Fibroblast of lung (primary cell): ENCODE results near the gene NR5A1. TPM values are rescaled to one million over a fixed set of nuclear protein-coding genes. Genes with fewer than 3 reads are reported as not detected.

Experiments used
- DNase-seq, 2 donors: peaks; one replicate each; pipeline versions ENCODE4 v3.0.0 to v3.0.0-alpha.2; 2010; ENCODE audit warnings: low read depth in 2 of 2
- H2AFZ ChIP-seq: 2 replicates; pipeline ENCODE4 v1.5.1; 2012; ENCODE audit warnings: low read length, control low read depth, inconsistent platforms
- H3K27ac ChIP-seq: 2 replicates; pipeline ENCODE4 v1.5.1; 2011; ENCODE audit warnings: low read length, control low read depth; ENCODE audit not compliant: insufficient read depth
- H3K27me3 ChIP-seq: 2 replicates; pipeline ENCODE4 v1.5.1; 2011; ENCODE audit warnings: mild to moderate bottlenecking, low read length; ENCODE audit not compliant: control insufficient read depth, insufficient read depth
- H3K36me3 ChIP-seq: 2 replicates; pipeline ENCODE4 v1.5.1; 2011; ENCODE audit warnings: low read length; ENCODE audit not compliant: control insufficient read depth, insufficient read depth
- H3K4me1 ChIP-seq: 2 replicates; pipeline ENCODE4 v1.5.1; 2011; ENCODE audit warnings: low read length; ENCODE audit not compliant: control insufficient read depth, insufficient read depth; ENCODE audit errors: extremely low read depth
- H3K4me2 ChIP-seq: 2 replicates; pipeline ENCODE4 v1.5.1; 2011; ENCODE audit warnings: low read length, control low read depth; ENCODE audit not compliant: insufficient read depth; ENCODE audit errors: extremely low read depth
- H3K4me3 ChIP-seq, 4 experiments: fragments of 200-600 bp in 1 of 4; sonication (generic) in 1 of 4; replicated peaks in 1 of 4; 2 replicates each; pipeline ENCODE4 v1.5.1; 2011 to 2016; ENCODE audit warnings: low read length in 4 of 4, low read depth in 3 of 4, mild to moderate bottlenecking in 3 of 4, control low read depth in 2 of 4, inconsistent platforms in 1 of 4, mixed read lengths in 1 of 4; ENCODE audit not compliant: insufficient read depth in 1 of 4; ENCODE audit errors: control extremely low read depth in 1 of 4
- H3K79me2 ChIP-seq: 2 replicates; pipeline ENCODE4 v1.5.1; 2012; ENCODE audit warnings: mild to moderate bottlenecking, low read length, inconsistent platforms; ENCODE audit not compliant: control insufficient read depth, insufficient read depth
- H3K9ac ChIP-seq: 2 replicates; pipeline ENCODE4 v1.5.1; 2011; ENCODE audit warnings: mild to moderate bottlenecking, low read length, control low read depth; ENCODE audit not compliant: insufficient read depth
- H3K9me3 ChIP-seq: 2 replicates; pipeline ENCODE4 v1.5.1; 2012; ENCODE audit warnings: low read depth, low read length; ENCODE audit not compliant: control insufficient read depth, insufficient read depth
- H4K20me1 ChIP-seq: 2 replicates; pipeline ENCODE4 v1.5.1; 2011; ENCODE audit warnings: low read length; ENCODE audit not compliant: control insufficient read depth, insufficient read depth; ENCODE audit errors: extremely low read depth
- CTCF ChIP-seq, 2 donors: IDR thresholded peaks in 1 of 2; conservative IDR thresholded peaks in 1 of 2; 1 replicate in 1 of 2; 2 replicates in 1 of 2; pipeline ENCODE4 v1.5.1; 2011 to 2012; ENCODE audit warnings: low read length in 2 of 2, control low read depth in 1 of 2, inconsistent platforms in 1 of 2, low read depth in 1 of 2, mild to moderate bottlenecking in 1 of 2
- EZH2 ChIP-seq: IDR thresholded peaks from 2 replicates; pipeline ENCODE4 v1.5.1; 2012; ENCODE audit warnings: low read length, control low read depth, mild to moderate bottlenecking; ENCODE audit errors: missing control alignments
- polyA plus RNA-seq, 2 donors: library from polyadenylated mRNA; depleted of rRNA in 1 of 2; stranded (reverse) in 1 of 2; unstranded in 1 of 2; fragments of >200 nt; gene quantifications; 2 replicates each; pipeline ENCODE4 v1.2.1, GENCODE V29; 2011 to 2012; ENCODE audit warnings: missing spikeins in 1 of 2
- total RNA-seq: library from RNA; depleted of rRNA; stranded (reverse); fragments of >200 nt; gene quantifications from 2 replicates; pipeline ENCODE4 v1.2.1, GENCODE V29; 2014

Gene NR5A1
- total and polyA plus RNA-seq, 2 donors (not counting 1 experiment from before 2014, with no cell fraction given): not detected

DNA sequence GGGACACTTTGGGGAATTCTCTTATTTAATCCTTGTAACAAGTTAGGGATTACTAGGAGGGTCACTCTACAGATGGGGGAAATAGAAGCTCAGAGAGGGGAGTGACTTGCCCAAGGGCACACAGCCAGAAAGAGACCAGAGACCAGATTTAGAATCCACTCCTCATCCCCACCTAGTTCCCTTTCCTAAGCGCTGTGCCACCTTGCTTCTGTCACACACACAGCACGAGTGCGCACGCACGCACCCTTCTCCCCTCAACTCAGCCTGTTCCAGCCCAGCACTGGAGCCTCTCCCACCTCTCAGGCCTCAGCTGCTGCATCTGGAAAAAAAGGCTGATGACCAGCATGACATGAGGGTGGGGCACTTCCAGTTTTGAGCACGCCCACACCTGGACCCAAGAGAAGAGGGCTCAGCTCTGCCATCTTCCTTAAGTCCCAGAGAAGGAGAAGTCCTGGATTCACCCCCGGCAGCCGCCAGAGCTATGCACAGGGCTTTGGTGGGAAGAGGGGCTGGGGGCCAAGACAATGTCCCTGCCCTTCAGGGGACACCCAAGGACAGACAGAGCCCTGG lies 18.5 kb downstream of the NR5A1 start:
- Histone ChIP-seq H4K20me1 (no peaks in the 10 kb centered on the region), H3K9me3 (no peaks in the 10 kb centered on the region), H3K4me1 (no peaks in the 10 kb centered on the region), H3K36me3 (no peaks in the 10 kb centered on the region), H3K79me2 (no peaks in the 10 kb centered on the region), H3K27ac (no peak overlapping the region), H3K4me2 (no peak overlapping the region), H3K4me3 (no peak overlapping the region), H2AFZ (no peak overlapping the region), H3K27me3 (peaks cover 22% of the 10 kb centered on the region), H3K9ac (no peak overlapping the region)
- TF ChIP-seq CTCF (conservative IDR thresholded peaks at IDR 0.05 in 1 of 2, IDR thresholded peaks at IDR 0.05 in 1 of 2; ENCODE audit: low read depth in 1 of 2, low read length in 2 of 2) (no peak), EZH2 (no peak)
- no peak for DNase-seq

DNA sequence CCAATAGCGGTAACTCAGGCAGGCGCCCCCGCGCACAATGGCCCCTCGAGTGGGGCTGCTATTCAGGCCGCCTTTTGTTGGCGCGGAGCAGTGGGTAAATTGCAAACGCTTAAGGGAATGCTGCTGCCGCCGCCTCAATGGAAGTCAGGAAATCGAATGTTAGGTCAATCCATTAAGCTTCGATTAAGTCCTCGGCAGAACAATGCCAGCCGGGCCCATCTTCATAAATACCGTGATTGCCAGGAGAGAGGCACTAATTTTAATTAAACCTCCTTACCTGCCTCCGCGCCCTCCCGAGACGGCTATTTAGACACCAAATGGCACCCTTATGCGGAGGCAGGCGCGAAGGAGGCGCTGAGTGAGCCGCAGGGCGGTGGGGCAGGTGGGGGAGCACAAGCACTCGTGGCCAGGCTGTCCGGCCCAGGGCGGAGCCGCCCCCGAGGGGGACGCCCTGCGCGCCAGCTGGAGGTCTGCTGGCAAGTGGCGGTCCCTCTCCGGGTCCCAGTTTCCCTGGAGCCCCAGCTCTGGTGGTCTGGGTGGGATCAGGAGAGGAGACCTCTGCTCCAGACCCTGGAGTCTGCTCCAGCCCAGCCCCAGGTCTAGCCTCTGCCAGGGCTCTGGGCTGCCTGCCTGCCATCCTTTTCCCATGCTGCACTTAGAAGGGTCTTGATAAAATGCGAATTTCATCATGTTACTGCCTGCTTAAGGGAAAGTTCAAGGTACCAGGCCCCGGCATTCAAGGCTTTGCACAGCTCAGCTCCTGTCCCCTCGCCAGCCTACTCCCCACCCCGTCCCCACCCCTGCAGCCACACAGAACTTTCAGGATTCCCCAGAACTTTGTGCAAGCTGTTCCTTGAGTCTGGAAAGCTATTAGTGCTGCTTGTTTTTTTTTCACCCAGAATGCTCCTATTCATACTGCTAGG lies 19.7 kb downstream of the NR5A1 start:
- H3K4me1 ChIP-seq: no peaks in the 10 kb centered on the region
- H3K27me3 ChIP-seq: peaks cover 22% of the 10 kb centered on the region
- H2AFZ ChIP-seq: no peak overlapping the region
- H3K27ac ChIP-seq: no peak overlapping the region
- TF ChIP-seq CTCF (conservative IDR thresholded peaks at IDR 0.05 in 1 of 2, IDR thresholded peaks at IDR 0.05 in 1 of 2; ENCODE audit: low read depth in 1 of 2, low read length in 2 of 2) (no peak), EZH2 (peak; percentile 27)
- no peaks in the 10 kb centered on the region for H3K36me3 ChIP-seq
- H3K4me3 ChIP-seq: no peak overlapping the region
- DNase-seq: no peak
- no peak overlapping the region for H3K4me2 ChIP-seq
- H4K20me1 ChIP-seq: no peaks in the 10 kb centered on the region
- no peak overlapping the region for H3K9ac ChIP-seq
- no peaks in the 10 kb centered on the region for H3K79me2 ChIP-seq
- no peaks in the 10 kb centered on the region for H3K9me3 ChIP-seq

- Histone ChIP-seq H2AFZ (no peak overlapping the region), H3K4me3 (no peak overlapping the region), H3K9ac (no peak overlapping the region), H3K9me3 (no peaks in the 10 kb centered on the region), H3K27me3 (peaks cover 23% of the 10 kb centered on the region), H3K4me1 (no peaks in the 10 kb centered on the region), H3K27ac (no peak overlapping the region), H3K4me2 (no peak overlapping the region), H3K79me2 (no peaks in the 10 kb centered on the region), H3K36me3 (no peaks in the 10 kb centered on the region), H4K20me1 (no peaks in the 10 kb centered on the region)
- DNase-seq: no peak
- TF ChIP-seq EZH2 (no peak), CTCF (conservative IDR thresholded peaks at IDR 0.05 in 1 of 2, IDR thresholded peaks at IDR 0.05 in 1 of 2; ENCODE audit: low read depth in 1 of 2, low read length in 2 of 2) (no peak)
Measured at GRCh38 chr9:124486778-124487259, 20.4 kb downstream of the NR5A1 start.
